H9 (cell line): ENCODE results near the gene SURF4. TPM values are rescaled to one million over a fixed set of nuclear protein-coding genes. Genes with fewer than 3 reads are reported as not detected.

ENCODE experiments used
- DNase-seq: peaks from one replicate; pipeline ENCODE4 v3.0.0-alpha.2; 2017
- H2AFZ ChIP-seq: one replicate; pipeline ENCODE4 v1.6.1; 2013; ENCODE audit warnings: mild to moderate bottlenecking, low read length, control low read depth, moderate library complexity
- H2AK5ac ChIP-seq: 2 replicates; pipeline ENCODE4 v1.6.1; 2013; ENCODE audit warnings: low read length, control low read depth, mixed read lengths; ENCODE audit not compliant: insufficient read length
- H2BK120ac ChIP-seq: one replicate; pipeline ENCODE4 v1.6.1; 2013; ENCODE audit warnings: low read depth, mild to moderate bottlenecking, low read length, control low read depth, inconsistent platforms; ENCODE audit not compliant: poor library complexity, severe bottlenecking
- H2BK12ac ChIP-seq: 2 replicates; pipeline ENCODE4 v1.6.1; 2013; ENCODE audit warnings: low read length, control low read depth, mixed read lengths, low read depth; ENCODE audit not compliant: insufficient read length
- H2BK15ac ChIP-seq: 2 replicates; pipeline ENCODE4 v1.6.1; 2013; ENCODE audit warnings: low read depth, low read length, control low read depth
- H2BK20ac ChIP-seq: one replicate; pipeline ENCODE4 v1.6.1; 2013; ENCODE audit warnings: low read depth, mild to moderate bottlenecking, low read length, control low read depth, inconsistent platforms; ENCODE audit not compliant: poor library complexity, severe bottlenecking
- H2BK5ac ChIP-seq: 2 replicates; pipeline ENCODE4 v1.6.1; 2013; ENCODE audit warnings: low read length, control low read depth, mixed read lengths; ENCODE audit not compliant: insufficient read length
- H3K14ac ChIP-seq: 2 replicates; pipeline ENCODE4 v1.6.1; 2013; ENCODE audit warnings: low read length, control low read depth; ENCODE audit not compliant: insufficient read depth
- H3K18ac ChIP-seq: 2 replicates; pipeline ENCODE4 v1.6.1; 2013; ENCODE audit warnings: low read depth, mild to moderate bottlenecking, mixed read lengths, low read length, control low read depth; ENCODE audit not compliant: insufficient read length
- H3K23ac ChIP-seq: 2 replicates; pipeline ENCODE4 v1.6.1; 2013; ENCODE audit warnings: low read length, control low read depth, mixed read lengths, low read depth; ENCODE audit not compliant: insufficient read length
- H3K23me2 ChIP-seq: 2 replicates; pipeline ENCODE4 v1.6.1; 2013; ENCODE audit warnings: low read depth, mild to moderate bottlenecking, mixed read lengths, low read length, control low read depth; ENCODE audit not compliant: insufficient read length, poor library complexity, severe bottlenecking
- H3K27ac ChIP-seq: 2 replicates; pipeline ENCODE4 v1.5.1; 2013; ENCODE audit warnings: low read length, control low read depth, mixed read lengths, low read depth; ENCODE audit not compliant: insufficient read length
- H3K27me3 ChIP-seq: 2 replicates; pipeline ENCODE4 v1.6.1; 2013; ENCODE audit warnings: low read length, control low read depth, inconsistent platforms; ENCODE audit not compliant: insufficient read depth
- H3K4ac ChIP-seq: 2 replicates; pipeline ENCODE4 v1.6.1; 2013; ENCODE audit warnings: low read depth, mild to moderate bottlenecking, control low read depth, inconsistent platforms, low read length, moderate library complexity
- H3K4me1 ChIP-seq: 2 replicates; pipeline ENCODE4 v1.6.1; 2013; ENCODE audit warnings: low read length, control low read depth, inconsistent platforms; ENCODE audit not compliant: insufficient read depth
- H3K4me2 ChIP-seq: 2 replicates; pipeline ENCODE4 v1.6.1; 2013; ENCODE audit warnings: low read length, control low read depth, mixed read lengths; ENCODE audit not compliant: insufficient read length, insufficient read depth
- H3K56ac ChIP-seq: 2 replicates; pipeline ENCODE4 v1.6.1; 2013; ENCODE audit warnings: low read depth, mild to moderate bottlenecking, mixed read lengths, low read length, control low read depth; ENCODE audit not compliant: insufficient read length
- H3K79me1 ChIP-seq: 2 replicates; pipeline ENCODE4 v1.6.1; 2013; ENCODE audit warnings: low read depth, mild to moderate bottlenecking, moderate library complexity, low read length, control low read depth, inconsistent platforms; ENCODE audit not compliant: insufficient read depth, poor library complexity, severe bottlenecking
- H3K79me2 ChIP-seq: 2 replicates; pipeline ENCODE4 v1.6.1; 2013; ENCODE audit warnings: low read length, control low read depth, inconsistent platforms; ENCODE audit not compliant: insufficient read depth
- H3K9ac ChIP-seq: 2 replicates; pipeline ENCODE4 v1.6.1; 2013; ENCODE audit warnings: low read length, control low read depth, mixed read lengths; ENCODE audit not compliant: insufficient read length; ENCODE audit errors: extremely low read depth
- H3K9me3 ChIP-seq: one replicate; pipeline ENCODE4 v1.6.1; 2013; ENCODE audit warnings: low read depth, low read length, inconsistent platforms; ENCODE audit not compliant: control insufficient read depth
- H3T11ph ChIP-seq: one replicate; pipeline ENCODE4 v1.6.1; 2013; ENCODE audit warnings: mild to moderate bottlenecking, low read length, control low read depth, inconsistent platforms
- H4K20me1 ChIP-seq: one replicate; pipeline ENCODE4 v1.6.1; 2013; ENCODE audit not compliant: control insufficient read depth, insufficient read length, insufficient read depth
- H4K5ac ChIP-seq: 2 replicates; pipeline ENCODE4 v1.6.1; 2013; ENCODE audit warnings: low read depth, mild to moderate bottlenecking, mixed read lengths, low read length, control low read depth; ENCODE audit not compliant: insufficient read length
- H4K8ac ChIP-seq: replicated peaks from 2 replicates; pipeline ENCODE4 v1.6.1; 2013; ENCODE audit warnings: low read length, control low read depth, mixed read lengths, low read depth; ENCODE audit not compliant: insufficient read length
- H4K91ac ChIP-seq: 2 replicates; pipeline ENCODE4 v1.6.1; 2013; ENCODE audit warnings: low read depth, mild to moderate bottlenecking, moderate library complexity, mixed read lengths, low read length, control low read depth; ENCODE audit not compliant: insufficient read length
- H3K27ac Mint-ChIP-seq, 3 experiments: 2 replicates in 2 of 3; 3 replicates in 1 of 3; pipeline ENCODE4 v1.8.0; 2020 to 2021; ENCODE audit warnings: mixed read lengths in 3 of 3, mild to moderate bottlenecking in 1 of 3, moderate library complexity in 1 of 3
- H3K27me3 Mint-ChIP-seq: 2 replicates; pipeline ENCODE4 v1.8.0; 2021; ENCODE audit warnings: low read depth, mild to moderate bottlenecking, moderate library complexity, mixed read lengths
- H3K36me3 Mint-ChIP-seq, 3 experiments: 2 replicates in 2 of 3; 3 replicates in 1 of 3; pipeline ENCODE4 v1.8.0; 2020 to 2021; ENCODE audit warnings: low read depth in 3 of 3, mixed read lengths in 3 of 3; ENCODE audit not compliant: insufficient read depth in 1 of 3
- H3K4me1 Mint-ChIP-seq, 2 experiments: 2 replicates each; pipeline ENCODE4 v1.8.0; 2020; ENCODE audit warnings: mixed read lengths in 2 of 2
- H3K4me3 Mint-ChIP-seq, 2 experiments: 2 replicates in 1 of 2; 3 replicates in 1 of 2; pipeline ENCODE4 v1.8.0; 2020 to 2021; ENCODE audit warnings: mild to moderate bottlenecking in 2 of 2, mixed read lengths in 2 of 2, moderate library complexity in 1 of 2
- H3K9me3 Mint-ChIP-seq, 2 experiments: 2 replicates in 1 of 2; 3 replicates in 1 of 2; pipeline ENCODE4 v1.8.0; 2020; ENCODE audit warnings: mild to moderate bottlenecking in 2 of 2, mixed read lengths in 2 of 2, moderate library complexity in 1 of 2
- WGBS: extraction: QIAGEN DNeasy Blood & Tissue Kit; methylation state at CpG from one replicate; pipeline ENCODE4 v1.1.7; 2013; ENCODE audit warnings: missing lambda C conversion rate, low lambda C conversion rate, mixed read lengths; ENCODE audit not compliant: insufficient read length; ENCODE audit errors: extremely low coverage; 5-methylcytosine and 5-hydroxymethylcytosine counted together
- total RNA-seq: library from RNA; stranded (reverse); gene quantifications from 2 replicates; pipeline ENCODE4 v1.2.1, GENCODE V29; 2021
- TF ChIP-seq, protein P1 (sequence below): fragments of 200-600 bp; sonication (generic); conservative IDR thresholded peaks from 3 replicates; pipeline ENCODE4 v1.8.0; 2021; ENCODE audit warnings: antibody characterized with exemption, mild to moderate bottlenecking

Gene SURF4
- total RNA-seq, 1 experiment from 2014 or later: 146 TPM

DNA sequence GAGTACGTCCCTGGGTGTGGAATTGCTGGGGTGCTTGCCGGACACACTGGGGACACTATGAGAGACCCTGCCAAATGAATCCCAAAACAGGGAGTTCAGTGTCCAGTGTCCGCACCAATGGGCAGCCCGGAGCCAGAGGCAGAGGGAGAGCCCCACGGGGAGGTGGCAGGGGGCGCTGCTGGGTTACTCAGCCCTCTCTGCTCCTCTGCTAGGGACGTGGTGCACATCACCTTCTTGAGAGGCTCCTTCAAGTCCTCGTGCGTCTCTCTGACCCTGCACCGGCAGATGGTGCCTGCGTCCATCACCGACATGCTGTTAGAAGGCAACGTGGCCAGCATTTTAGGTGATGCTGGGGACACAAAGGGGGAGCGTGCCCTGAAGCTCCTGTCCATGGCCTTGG, 21.1 kb upstream of the SURF4 start:
- no peaks in the 10 kb centered on the region for H3K27me3 ChIP-seq
- H3K9ac ChIP-seq: no peak overlapping the region
- no peak overlapping the region for H3K56ac ChIP-seq
- no CpG with 5 or more reads among the region's 14 CpGs for WGBS
- H2BK20ac ChIP-seq: no peak overlapping the region
- no peaks in the 10 kb centered on the region for H3K4me1 ChIP-seq
- no peaks in the 10 kb centered on the region for H3K23me2 ChIP-seq
- H3K23ac ChIP-seq: no peak overlapping the region
- peaks cover 24% of the 10 kb centered on the region for H3K27me3 Mint-ChIP-seq
- H2BK12ac ChIP-seq: no peak overlapping the region
- no peak overlapping the region for H4K91ac ChIP-seq
- H4K20me1 ChIP-seq: no peaks in the 10 kb centered on the region
- TF ChIP-seq, protein P1, sequence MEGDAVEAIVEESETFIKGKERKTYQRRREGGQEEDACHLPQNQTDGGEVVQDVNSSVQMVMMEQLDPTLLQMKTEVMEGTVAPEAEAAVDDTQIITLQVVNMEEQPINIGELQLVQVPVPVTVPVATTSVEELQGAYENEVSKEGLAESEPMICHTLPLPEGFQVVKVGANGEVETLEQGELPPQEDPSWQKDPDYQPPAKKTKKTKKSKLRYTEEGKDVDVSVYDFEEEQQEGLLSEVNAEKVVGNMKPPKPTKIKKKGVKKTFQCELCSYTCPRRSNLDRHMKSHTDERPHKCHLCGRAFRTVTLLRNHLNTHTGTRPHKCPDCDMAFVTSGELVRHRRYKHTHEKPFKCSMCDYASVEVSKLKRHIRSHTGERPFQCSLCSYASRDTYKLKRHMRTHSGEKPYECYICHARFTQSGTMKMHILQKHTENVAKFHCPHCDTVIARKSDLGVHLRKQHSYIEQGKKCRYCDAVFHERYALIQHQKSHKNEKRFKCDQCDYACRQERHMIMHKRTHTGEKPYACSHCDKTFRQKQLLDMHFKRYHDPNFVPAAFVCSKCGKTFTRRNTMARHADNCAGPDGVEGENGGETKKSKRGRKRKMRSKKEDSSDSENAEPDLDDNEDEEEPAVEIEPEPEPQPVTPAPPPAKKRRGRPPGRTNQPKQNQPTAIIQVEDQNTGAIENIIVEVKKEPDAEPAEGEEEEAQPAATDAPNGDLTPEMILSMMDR: peak; percentile 74
- no peak overlapping the region for H2AK5ac ChIP-seq
- H3K9me3 ChIP-seq: no peaks in the 10 kb centered on the region
- peaks cover 0 to 3% of the 10 kb centered on the region in 2 experiments; a peak in 1 of 4 replicates for H3K4me1 Mint-ChIP-seq
- DNase-seq: peak; percentile 86
- H4K8ac ChIP-seq: no peak overlapping the region
- H3T11ph ChIP-seq: no peak overlapping the region
- H3K36me3 Mint-ChIP-seq: no peaks in the 10 kb centered on the region; a peak in 1 of 7 replicates
- H3K27ac ChIP-seq: no peak overlapping the region
- no peak overlapping the region for H2BK15ac ChIP-seq
- H2BK5ac ChIP-seq: no peak overlapping the region
- no peak overlapping the region for H3K4me2 ChIP-seq
- no peaks in the 10 kb centered on the region for H3K79me2 ChIP-seq
- H3K79me1 ChIP-seq: no peaks in the 10 kb centered on the region
- H3K14ac ChIP-seq: no peak overlapping the region
- H4K5ac ChIP-seq: no peak overlapping the region
- no peak overlapping the region for H2AFZ ChIP-seq
- H3K18ac ChIP-seq: no peak overlapping the region
- peaks cover 0 to 4% of the 10 kb centered on the region in 2 experiments; a peak in 1 of 5 replicates for H3K9me3 Mint-ChIP-seq
- no peak overlapping the region for H3K4ac ChIP-seq
- H2BK120ac ChIP-seq: no peak overlapping the region
- no peak overlapping the region for H3K4me3 Mint-ChIP-seq
- no peak overlapping the region; a peak in 1 of 7 replicates for H3K27ac Mint-ChIP-seq
